HG03045 (cell line): ENCODE measurements around the gene MME.

Experiments used
- ATAC-seq: cut with Tn5 transposase; IDR thresholded peaks from one replicate; pipeline ENCODE4 v1.9.1; 2021; ENCODE audit warnings: mild to moderate bottlenecking, moderate library complexity; ENCODE audit not compliant: unreplicated experiment

The MME gene

GRCh38 chr3:155135003-155135402 is 54.9 kb downstream of the MME start:
- ATAC-seq = no peak

GRCh38 chr3:155138677-155139076 is 58.6 kb downstream of the MME start:
- no peak for ATAC-seq

GRCh38 chr3:155147588-155147987 is 67.5 kb downstream of the MME start:
- ATAC-seq = no peak

GRCh38 chr3:155149494-155149893 is 69.4 kb downstream of the MME start:
- ATAC-seq = no peak

- no peak for ATAC-seq
These were observed 73.4 kb downstream of the MME start for GRCh38 chr3:155153242-155154186.

- ATAC-seq = no peak
These were observed 74.1 kb downstream of the MME start for GRCh38 chr3:155154255-155154654.

- no peak for ATAC-seq
These were observed 78.4 kb downstream of the MME start for GRCh38 chr3:155158346-155159037.

- ATAC-seq = no peak
These were observed 79.2 kb downstream of the MME start for GRCh38 chr3:155159301-155159700.

GRCh38 chr3:155161640-155162292 is 81.6 kb downstream of the MME start:
- no peak for ATAC-seq

- ATAC-seq = no peak
These were observed 84.2 kb downstream of the MME start for GRCh38 chr3:155164306-155164705.

GRCh38 chr3:155166441-155166840 is 86.3 kb downstream of the MME start:
- no peak for ATAC-seq

GRCh38 chr3:155169197-155169596 is 89.1 kb downstream of the MME start:
- ATAC-seq = no peak

GRCh38 chr3:155173771-155174170 is 93.7 kb downstream of the MME start:
- no peak for ATAC-seq

GRCh38 chr3:155178810-155179436 is 98.8 kb downstream of the MME start:
- ATAC-seq = no peak

GRCh38 chr3:155179437-155179827 is 99.3 kb downstream of the MME start:
- ATAC-seq = no peak

GRCh38 chr3:155179966-155180757 is 100.0 kb downstream of the MME start:
- ATAC-seq = no peak

- no peak for ATAC-seq
These were observed 102.3 kb downstream of the MME start for GRCh38 chr3:155182467-155182866.

- ATAC-seq = no peak
These were observed 103.9 kb downstream of the MME start for GRCh38 chr3:155184011-155184410.

GRCh38 chr3:155185631-155186071 is 105.5 kb downstream of the MME start:
- no peak for ATAC-seq

- ATAC-seq = no peak
These were observed 107.9 kb downstream of the MME start for GRCh38 chr3:155188031-155188430.
